Kidney epithelial cell (primary cell): ENCODE measurements around the gene RIIAD1. TPM values are rescaled to one million over a fixed set of nuclear protein-coding genes. Genes with fewer than 3 reads are reported as not detected.

Experiments used
- DNase-seq: peaks from one replicate; pipeline ENCODE4 v3.0.0-alpha.2; 2010; ENCODE audit warnings: low read depth
- H3K27me3 ChIP-seq: 2 replicates; pipeline ENCODE4 v1.6.0; 2011; ENCODE audit warnings: low read length; ENCODE audit not compliant: control insufficient read depth, insufficient read depth
- H3K36me3 ChIP-seq: 2 replicates; pipeline ENCODE4 v1.5.1; 2011; ENCODE audit warnings: low read length; ENCODE audit not compliant: control insufficient read depth, insufficient read depth
- H3K4me3 ChIP-seq: 2 replicates; pipeline ENCODE4 v1.5.1; 2011; ENCODE audit warnings: low read depth, mild to moderate bottlenecking, control low read depth, low read length
- total RNA-seq: library from RNA; depleted of rRNA; stranded (reverse); fragments of >200 nt; gene quantifications from 2 replicates; pipeline ENCODE4 v1.2.3, GENCODE V29; 2015
- TF ChIP-seq, protein P1 (sequence below): IDR thresholded peaks from 2 replicates; pipeline ENCODE4 v1.5.1; 2011; ENCODE audit warnings: mild to moderate bottlenecking, moderate library complexity, low read length, control low read depth, inconsistent platforms; ENCODE audit not compliant: insufficient read depth, poor library complexity, severe bottlenecking

The RIIAD1 gene
- total RNA-seq, 1 donor from 2014 or later, result not detected

DNA sequence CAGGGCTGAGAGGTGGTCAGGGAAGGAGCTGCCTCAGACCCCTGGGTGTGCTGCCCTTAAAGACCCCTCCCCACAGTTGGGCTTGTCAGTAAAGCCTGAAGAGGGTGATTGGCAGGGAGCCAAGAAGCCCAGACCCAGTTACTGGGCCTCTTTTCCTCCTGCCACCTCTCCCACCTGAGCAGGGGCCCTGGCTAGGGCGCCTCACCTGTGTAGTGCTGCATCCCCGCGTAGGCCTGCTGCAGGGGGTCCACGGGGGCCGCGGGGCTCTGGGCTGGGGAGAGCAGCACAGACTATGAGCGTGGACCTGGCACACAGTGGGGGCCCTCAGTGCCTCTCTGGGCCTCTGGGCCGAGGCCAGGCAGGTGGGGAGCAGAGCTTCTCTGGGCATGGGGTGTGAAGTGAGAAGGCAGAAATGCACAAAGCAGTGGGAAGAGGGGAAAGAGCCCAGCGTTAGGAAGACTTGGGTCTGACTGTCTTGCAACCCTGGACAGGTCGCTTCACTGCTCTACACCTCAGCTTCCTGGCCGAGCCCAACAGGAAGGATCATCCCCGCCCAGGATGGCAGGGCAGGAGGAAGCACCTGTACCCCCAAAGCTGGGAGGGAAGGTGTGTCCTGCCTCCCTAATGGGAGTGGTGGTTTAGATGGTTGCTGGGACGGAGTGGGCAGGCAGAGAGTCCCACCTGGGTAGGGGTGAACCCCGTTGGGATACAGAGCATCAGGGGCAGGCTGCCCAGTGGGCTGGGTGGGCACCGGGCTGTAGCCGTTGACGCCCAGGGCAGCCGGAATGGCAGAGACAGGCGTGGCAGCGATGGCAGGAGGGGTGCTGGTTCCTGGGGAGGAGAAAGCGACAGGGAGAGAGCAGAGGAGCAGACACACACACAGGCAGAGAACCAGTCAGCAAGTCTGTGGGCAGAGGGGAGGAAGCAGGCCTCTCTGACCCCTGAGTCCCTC, 14.6 kb upstream of the RIIAD1 start:
- TF ChIP-seq, protein P1, sequence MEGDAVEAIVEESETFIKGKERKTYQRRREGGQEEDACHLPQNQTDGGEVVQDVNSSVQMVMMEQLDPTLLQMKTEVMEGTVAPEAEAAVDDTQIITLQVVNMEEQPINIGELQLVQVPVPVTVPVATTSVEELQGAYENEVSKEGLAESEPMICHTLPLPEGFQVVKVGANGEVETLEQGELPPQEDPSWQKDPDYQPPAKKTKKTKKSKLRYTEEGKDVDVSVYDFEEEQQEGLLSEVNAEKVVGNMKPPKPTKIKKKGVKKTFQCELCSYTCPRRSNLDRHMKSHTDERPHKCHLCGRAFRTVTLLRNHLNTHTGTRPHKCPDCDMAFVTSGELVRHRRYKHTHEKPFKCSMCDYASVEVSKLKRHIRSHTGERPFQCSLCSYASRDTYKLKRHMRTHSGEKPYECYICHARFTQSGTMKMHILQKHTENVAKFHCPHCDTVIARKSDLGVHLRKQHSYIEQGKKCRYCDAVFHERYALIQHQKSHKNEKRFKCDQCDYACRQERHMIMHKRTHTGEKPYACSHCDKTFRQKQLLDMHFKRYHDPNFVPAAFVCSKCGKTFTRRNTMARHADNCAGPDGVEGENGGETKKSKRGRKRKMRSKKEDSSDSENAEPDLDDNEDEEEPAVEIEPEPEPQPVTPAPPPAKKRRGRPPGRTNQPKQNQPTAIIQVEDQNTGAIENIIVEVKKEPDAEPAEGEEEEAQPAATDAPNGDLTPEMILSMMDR, result no peak
- DNase-seq, result no peak
- Histone ChIP-seq H3K27me3 (peaks cover 5% of the 10 kb centered on the region), H3K36me3 (no peaks in the 10 kb centered on the region), H3K4me3 (no peak overlapping the region)

DNA sequence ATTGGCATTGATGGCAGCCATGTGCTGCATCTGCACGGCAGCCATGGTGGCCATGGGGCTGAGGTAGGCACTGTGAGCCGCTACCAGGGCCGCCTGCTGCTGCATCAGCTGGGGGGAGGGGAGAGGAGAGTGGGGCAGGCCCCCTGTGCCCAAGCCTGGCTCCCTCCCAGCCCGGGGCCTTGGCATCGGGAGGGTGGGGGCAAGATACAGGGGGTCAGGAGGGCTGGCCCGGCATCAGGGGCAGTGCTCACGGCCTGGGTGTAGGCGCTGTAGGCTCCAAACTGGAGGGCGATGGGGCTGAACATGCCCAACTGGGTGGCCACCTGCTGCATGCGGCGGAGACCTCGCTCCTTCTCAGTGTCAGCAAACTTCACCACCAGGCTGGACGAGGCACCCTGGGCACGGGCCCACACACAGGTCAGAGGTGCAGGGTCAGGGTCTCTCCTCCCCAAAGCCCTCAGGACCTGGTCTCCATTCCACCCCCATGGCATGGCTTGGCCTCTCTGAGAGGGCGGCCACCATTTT, 13.7 kb upstream of the RIIAD1 start:
- Histone ChIP-seq H3K4me3 (no peak overlapping the region), H3K36me3 (no peaks in the 10 kb centered on the region), H3K27me3 (peaks cover 5% of the 10 kb centered on the region)
- no peak for DNase-seq
- TF ChIP-seq, protein P1, result no peak

DNA sequence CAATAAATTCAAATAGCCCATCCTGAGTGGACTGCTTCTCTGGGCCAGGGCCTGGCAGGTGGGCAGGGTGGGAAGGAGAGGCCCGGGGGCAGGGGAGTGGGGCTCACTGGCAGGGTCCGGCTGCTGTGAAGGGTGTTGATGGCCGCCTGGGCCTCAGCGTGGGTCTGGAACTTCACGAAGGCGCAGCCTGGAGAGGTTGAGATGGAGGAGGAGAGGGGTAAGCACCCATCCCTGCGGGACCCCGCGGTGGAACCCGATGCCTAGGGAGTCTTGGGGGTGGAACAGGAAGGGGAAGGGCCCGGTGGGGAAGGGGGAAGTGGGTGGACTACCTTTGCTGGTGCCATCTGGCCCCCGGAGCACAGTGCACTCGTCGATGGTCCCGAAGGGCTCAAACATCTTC, 12.4 kb upstream of the RIIAD1 start:
- no peak overlapping the region for H3K4me3 ChIP-seq
- DNase-seq, result no peak
- TF ChIP-seq, protein P1, result no peak
- no peaks in the 10 kb centered on the region for H3K36me3 ChIP-seq
- H3K27me3 ChIP-seq, result peaks cover 7% of the 10 kb centered on the region

DNA sequence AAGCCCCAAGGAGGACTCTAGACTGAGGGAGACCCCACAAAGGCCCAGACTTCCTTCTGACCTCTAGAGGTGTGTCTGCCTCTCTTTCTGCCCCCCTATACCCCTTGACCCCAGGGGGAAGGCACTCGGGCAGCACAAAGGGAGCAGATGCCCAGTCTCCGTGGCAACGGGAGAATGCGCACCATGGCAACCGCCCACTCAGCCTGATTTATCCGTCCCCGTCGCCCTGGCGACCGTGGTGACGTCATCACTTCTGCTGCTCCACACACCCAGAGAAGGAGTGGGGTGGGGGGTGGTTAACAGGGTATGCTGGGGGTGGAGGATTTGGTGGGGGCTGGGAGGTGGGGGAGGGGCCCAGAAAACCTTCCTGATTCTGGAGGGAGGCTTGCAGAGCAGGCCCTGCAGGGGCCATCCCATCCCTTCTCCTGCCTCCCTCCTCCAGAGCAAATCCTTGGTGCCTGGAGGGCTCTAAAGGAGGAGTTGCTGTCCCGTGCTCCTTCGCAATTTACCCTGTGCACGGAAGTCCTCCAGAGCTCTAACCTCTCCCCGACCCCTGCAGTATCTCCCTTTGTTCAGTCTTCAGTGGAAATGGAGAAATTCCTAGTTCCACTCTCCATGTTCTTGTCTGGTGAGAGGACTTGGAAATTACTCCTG, 11.0 kb upstream of the RIIAD1 start:
- Histone ChIP-seq H3K27me3 (peaks cover 21% of the 10 kb centered on the region), H3K36me3 (no peaks in the 10 kb centered on the region), H3K4me3 (no peak overlapping the region)
- TF ChIP-seq, protein P1, result no peak
- DNase-seq, result no peak

DNA sequence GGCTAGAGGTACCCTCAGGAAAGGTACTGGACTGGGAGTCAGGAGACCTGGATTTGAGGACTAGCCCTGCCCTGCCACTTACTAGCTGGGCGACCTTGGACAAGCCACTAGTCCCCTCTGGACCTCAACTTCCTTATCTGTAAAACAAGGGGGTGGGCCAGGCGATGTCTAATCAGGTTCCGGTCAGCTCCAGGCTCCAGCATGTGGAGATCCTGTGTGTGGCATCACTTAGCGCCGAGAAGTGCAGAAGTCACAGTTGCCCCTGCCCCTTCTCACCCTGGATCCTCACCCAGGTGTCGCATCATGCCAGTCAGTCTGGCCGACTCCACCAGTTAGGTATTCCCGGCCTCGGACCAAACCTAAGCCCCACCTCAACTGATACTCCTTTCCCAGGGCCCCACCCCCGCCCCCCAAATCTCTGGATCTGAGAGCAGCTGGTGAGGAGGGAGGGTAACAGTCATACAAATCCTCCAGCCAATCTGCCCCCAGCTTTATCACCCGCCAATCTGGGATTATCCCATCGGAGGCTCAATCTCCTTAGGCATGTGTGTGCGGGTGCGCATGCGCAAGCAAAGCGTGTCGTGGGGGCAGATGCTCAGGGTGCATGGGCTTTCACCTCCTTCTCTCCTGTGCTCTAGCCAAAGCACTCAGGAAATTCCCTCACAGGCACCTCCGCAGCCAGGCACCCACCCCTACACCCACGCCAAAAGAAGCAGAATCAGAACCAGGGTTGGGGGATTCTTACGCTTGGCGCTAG, 10.1 kb upstream of the RIIAD1 start:
- DNase-seq, result no peak
- Histone ChIP-seq H3K27me3 (peaks cover 30% of the 10 kb centered on the region), H3K4me3 (no peak overlapping the region), H3K36me3 (no peaks in the 10 kb centered on the region)
- TF ChIP-seq, protein P1, result no peak
